HG03442 (cell line): ENCODE measurements around the gene SLC12A8.

ENCODE experiments used
- ATAC-seq: cut with Tn5 transposase; IDR thresholded peaks from one replicate; pipeline ENCODE4 v1.9.1; 2021; ENCODE audit warnings: mild to moderate bottlenecking, moderate library complexity; ENCODE audit not compliant: unreplicated experiment

SLC12A8 gene

DNA sequence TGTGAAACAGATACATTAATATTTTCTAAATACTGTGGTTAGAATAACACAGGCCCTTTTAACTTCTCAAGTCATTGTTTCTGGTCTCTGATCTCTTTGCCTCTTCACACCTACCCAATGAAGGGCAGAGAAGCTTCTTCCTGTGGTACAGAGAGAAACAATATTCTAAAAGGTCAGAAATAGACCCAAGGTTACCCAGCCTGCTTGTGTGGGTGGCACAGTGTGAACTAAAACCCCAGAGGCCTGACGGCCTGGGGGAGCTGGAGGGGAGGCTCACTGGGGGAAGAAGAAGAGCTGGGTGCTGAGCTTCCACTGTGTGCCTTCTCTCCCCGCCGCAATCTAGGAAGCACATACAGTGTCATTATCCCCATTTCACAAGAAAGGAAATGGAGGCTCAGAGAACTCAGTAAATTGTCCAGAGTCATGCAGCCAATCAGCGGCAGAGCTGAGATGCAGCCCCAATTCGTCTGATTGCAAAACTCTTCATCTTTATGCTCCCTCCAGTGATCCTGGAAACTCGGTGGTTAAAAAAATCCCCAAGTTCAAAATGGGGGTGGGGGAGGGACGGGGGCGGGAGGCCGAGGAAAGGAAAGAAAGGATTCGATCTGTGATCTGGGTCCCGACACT, 92.7 kb downstream of the SLC12A8 start:
- ATAC-seq: peak; percentile 65

DNA sequence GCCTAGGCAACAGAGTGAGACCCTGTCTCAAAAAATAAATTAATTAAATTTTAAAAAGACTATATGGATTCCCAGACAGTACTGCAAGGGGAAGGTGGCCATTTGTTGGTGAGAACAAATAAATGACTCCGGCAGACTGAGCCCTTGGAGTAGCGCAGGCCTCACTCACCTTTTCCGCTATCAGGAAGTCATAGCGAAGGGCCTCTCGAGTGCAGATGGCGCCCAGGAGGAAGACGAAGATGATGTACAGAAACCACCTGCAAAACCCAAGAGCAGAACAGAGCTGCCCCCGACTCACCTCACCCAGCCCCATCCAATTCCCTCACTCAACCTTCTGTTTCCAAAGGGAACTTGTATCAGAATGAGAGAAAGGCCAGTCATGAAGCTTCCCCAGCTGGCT, 93.9 kb downstream of the SLC12A8 start:
- no peak for ATAC-seq

- no peak for ATAC-seq
Measured at GRCh38 chr3:125117631-125118191, 94.8 kb downstream of the SLC12A8 start.

GRCh38 chr3:125116311-125117080, 96.1 kb downstream of the SLC12A8 start:
- no peak for ATAC-seq

DNA sequence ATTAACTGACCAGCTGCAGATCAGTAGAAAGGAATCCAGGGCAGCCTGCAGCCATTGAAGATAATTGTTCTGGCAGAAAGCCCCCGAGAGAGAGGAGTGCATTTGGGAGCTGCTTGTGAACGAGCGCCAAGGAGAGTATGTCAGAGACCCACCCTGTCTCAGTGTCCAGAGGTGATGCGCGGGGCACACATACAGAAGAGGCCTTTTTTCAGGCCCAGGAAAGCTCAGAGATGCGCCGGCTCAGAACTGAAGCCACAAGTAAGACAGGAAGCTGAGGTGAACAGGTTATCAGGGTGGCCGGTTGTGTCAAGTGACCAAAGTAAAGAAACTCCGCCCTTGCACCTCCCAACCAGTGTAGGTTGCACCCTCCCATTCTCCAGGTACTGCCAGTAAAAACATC, 96.9 kb downstream of the SLC12A8 start:
- ATAC-seq: no peak

DNA sequence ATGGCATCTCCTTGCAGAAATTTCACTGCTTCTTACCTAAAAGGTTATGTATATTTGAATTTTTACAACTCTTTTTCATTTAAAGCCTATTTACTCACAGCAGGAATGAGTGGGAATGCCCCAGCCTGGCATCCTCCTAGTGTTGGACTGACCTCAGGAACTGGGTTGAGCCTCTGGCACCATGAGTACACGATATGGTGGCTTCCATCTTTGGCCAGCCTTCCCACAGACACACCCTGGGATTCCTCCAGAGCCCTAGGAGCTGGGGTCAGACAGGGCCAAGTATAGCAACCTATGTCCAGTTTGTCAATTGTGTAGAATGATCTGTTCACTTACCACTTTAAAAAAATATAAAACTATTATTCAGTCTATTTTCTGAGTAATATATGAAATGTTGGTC, 99.6 kb downstream of the SLC12A8 start:
- no peak for ATAC-seq

DNA sequence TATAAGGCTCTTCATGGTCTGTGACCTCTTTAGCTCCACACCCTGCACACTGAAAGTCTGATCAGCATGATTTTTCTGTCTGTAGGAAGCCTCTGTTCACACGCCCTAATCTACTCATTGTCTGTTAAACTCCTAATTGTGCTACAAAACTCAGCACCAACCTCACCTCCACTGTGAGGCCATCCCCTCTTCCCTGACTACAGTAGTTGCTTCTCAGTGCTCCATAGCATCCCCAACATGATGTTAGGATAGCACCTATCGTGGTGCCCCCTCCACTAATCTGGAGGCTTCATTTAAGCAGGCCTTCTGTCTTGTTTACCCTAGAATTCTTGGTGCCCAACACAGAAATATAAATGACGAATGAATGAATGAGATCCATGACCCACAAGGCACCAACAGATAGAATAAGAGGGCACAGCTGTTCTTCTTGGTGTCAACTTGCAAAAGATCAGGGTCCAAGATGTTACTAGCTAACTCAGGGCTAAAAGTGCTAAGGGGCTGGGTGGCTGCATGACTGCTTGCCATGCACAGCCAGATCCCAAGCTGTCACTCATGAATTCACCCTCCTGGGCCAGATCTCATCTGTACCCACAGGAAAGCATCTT, 101.6 kb downstream of the SLC12A8 start:
- ATAC-seq: peak; percentile 25

GRCh38 chr3:125110016-125110875, 102.3 kb downstream of the SLC12A8 start:
- no peak for ATAC-seq

GRCh38 chr3:125109536-125109925, 103.0 kb downstream of the SLC12A8 start:
- ATAC-seq: no peak

GRCh38 chr3:125108833-125109535, 103.6 kb downstream of the SLC12A8 start:
- ATAC-seq: no peak

- ATAC-seq: peak; percentile 45
Measured at GRCh38 chr3:125107861-125108567, 104.5 kb downstream of the SLC12A8 start.

DNA sequence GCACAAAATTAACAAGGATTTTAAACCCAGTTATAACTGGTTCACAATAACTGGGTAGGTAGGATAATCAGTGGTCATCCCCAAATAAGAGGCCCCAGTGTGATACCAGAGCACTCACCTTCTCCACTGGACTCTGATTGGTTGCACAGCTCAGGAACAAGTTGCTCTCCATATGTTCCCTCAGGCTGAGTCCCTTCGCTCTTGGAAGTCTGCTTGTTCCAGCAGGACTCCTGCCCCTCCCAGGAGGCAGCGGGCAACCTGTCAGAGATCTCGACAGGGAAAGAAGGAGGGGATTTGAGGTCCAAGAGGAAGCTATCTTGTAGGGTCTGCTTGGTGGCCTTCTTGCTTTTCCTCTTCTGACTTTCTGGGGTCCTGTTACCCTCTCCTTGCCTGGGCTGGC, 105.2 kb downstream of the SLC12A8 start:
- ATAC-seq: no peak

DNA sequence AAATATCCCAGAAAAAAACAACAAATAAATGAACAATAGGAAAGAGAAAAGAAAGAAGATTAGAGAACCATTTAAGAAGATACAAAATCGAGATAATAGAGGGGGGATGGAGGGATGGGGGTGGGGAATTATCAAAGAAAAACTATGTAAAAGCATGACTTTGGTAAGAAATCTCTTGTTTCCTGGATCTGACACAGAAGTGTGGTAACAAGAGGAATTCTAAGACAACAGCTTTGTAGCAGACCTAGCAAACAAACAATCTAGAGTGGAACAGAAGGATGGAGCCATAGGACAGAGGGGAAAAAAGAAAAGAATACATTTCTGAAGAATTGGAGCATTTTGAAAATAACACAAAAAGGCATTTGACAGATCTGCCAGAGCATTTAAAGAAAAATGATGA, 107.4 kb downstream of the SLC12A8 start:
- no peak for ATAC-seq

DNA sequence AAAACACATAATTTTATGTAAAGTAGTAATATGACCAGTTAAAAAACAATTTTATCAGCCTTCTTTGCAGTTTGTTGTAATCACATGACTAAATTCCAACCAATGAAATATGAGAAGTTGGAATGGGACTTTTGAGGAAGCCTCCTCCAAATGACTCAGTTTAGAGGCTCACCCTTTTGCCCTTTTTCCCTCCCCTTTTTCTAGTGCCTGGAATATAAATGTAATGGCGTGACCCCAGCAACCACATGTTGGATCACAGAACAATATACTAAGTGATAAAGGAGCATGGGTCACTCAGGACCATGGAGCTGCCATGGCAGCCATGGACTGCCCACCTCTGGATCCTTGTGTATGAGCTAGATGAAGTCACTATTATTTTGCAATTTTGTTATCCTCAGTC, 107.9 kb downstream of the SLC12A8 start:
- no peak for ATAC-seq

DNA sequence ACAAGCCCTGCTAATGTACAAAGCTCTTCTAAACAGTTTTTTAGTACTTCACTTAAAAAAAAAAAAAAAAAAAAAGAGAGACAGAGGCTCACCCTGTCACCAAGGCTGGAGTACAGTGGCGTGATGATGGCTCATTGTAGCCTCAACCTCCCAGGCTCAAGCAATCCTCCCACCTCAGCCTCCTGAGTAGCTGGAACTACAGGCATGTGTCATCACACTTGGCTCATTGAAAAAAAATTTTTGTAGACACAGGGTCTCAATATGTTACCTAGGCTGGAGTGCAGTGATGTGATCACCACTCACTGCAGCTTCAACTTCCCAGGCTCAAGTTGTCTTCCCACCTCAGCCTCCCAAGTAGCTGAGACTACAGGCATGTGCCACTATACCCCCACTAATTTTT, 109.1 kb downstream of the SLC12A8 start:
- ATAC-seq: no peak

- no peak for ATAC-seq
Measured at GRCh38 chr3:125102470-125102869, 110.1 kb downstream of the SLC12A8 start.

DNA sequence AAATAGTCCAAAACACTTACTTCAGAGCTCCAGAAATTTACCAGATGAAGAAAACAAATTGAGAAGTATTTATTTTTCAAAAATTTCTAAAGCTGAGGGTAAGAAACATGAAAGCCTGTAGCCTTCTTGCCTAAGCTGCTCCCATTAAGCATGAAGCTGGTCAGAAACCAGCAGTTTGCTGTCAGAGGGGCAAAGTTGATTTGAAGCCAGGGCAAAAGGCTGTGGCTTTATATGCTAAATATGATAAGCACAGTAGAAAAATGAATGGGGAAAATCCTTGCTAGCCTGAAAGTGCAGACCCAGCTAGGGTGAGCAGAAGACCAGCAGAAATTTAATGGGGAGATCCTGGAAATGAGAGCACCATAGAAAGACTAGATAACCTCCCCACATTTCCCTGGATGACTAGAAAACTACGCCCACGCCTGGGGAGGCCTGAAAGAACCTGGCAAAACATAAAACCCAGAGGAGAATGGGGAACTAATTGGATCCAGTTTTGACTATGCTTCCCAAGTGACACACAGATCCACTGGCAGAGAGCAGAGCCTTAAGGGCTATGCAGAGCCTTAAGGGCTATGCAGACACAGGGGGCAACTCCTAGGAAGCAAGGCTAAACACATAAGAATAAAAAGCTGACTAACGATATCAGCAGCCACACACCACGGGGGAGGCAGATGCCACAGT, 113.8 kb downstream of the SLC12A8 start:
- ATAC-seq: no peak

GRCh38 chr3:125090649-125091048, 121.9 kb downstream of the SLC12A8 start:
- no peak for ATAC-seq

- no peak for ATAC-seq
Measured at GRCh38 chr3:125087768-125088391, 124.7 kb downstream of the SLC12A8 start.
